GM19035 (cell line): ENCODE measurements around the gene BORCS8.
"Not testable (repeated sequence)": the region's sequence is repeated elsewhere in the genome, so short reads cannot be mapped to it uniquely, and the experiment has no call there.

Experiments
- ATAC-seq: cut with Tn5 transposase; IDR thresholded peaks from one replicate; pipeline ENCODE4 v1.9.1; 2021; ENCODE audit not compliant: unreplicated experiment

BORCS8 gene

DNA sequence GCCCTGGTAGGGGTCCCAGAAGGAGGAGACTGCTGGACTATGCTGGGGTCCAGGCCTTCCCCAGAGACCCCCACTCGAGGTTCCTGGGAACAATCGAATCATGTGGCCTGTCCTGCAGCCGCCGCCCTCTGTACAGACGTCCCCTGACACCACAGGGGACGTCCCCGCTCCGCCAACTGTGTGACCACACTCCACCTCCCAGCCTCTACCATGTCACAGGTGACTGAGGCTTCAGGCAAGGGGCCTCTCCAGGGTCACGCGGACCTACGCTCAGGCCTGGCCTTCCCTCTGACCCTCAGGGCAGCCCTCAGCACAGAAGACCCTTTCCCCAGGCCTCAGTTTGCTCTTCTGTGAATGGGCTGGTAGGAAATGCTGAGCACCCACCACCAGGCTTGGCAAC lies 40.5 kb downstream of the BORCS8 start:
- no peak for ATAC-seq

DNA sequence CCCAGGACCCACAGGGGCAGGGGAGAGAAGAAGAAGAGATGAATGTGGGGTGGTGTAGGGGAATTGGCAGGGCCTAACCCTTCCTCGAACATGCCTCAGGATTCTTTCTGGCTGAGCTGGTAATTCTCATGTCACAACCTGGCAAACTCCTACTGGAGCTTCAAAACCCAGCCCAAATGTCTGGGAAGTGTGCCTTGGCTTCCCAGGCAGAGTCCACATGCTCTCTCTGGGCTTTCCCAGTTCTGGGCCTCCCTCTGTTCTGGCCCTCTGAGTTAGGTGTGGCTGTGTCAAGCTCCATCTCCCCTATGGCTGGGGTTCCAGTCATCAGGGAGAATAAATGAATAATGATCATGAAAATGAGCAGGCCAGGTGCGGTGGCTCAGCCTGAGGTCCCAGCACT lies 42.5 kb downstream of the BORCS8 start:
- ATAC-seq = no peak

DNA sequence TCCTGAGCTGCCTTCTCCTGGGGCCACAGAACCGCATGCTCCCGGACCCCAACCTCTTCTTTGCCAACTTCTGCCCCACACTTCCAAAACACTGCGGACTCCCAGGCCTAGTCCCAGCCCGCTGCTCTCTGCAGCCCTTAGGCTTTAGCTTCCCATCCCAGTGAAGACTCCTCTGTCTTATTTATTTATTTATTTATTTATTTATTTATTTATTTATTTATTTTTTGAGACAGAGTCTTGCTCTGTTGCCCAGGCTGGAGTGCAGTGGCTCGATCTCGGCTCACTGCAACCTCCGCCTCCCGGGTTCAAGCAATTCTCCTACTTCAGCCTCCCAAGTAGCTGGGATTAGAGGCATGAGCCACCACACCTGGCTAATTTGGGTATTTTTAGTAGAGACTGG lies 43.4 kb downstream of the BORCS8 start:
- ATAC-seq = not testable (repeated sequence)

GRCh38 chr19:19147344-19147743 lies 44.6 kb downstream of the BORCS8 start:
- no peak for ATAC-seq

DNA sequence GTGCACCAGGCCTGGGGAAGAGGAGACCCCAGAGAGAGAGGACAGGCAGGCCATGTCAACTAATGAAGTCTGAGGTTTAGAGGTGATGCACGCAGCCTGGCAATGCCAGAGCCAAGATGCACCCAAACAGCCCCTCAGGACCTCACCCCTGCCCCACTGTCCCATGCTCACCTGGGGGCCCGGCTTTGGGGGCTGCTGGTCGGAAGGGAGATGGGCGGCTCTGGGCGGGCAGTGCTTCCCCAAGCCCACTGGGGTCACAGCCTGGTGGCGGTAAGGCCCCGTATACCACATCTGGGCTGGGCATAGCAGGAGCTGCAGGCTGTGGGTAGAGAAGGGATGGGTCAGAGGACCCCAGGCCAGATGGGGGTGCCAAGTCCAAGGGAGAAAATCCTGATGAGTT lies 45.1 kb downstream of the BORCS8 start:
- no peak for ATAC-seq

DNA sequence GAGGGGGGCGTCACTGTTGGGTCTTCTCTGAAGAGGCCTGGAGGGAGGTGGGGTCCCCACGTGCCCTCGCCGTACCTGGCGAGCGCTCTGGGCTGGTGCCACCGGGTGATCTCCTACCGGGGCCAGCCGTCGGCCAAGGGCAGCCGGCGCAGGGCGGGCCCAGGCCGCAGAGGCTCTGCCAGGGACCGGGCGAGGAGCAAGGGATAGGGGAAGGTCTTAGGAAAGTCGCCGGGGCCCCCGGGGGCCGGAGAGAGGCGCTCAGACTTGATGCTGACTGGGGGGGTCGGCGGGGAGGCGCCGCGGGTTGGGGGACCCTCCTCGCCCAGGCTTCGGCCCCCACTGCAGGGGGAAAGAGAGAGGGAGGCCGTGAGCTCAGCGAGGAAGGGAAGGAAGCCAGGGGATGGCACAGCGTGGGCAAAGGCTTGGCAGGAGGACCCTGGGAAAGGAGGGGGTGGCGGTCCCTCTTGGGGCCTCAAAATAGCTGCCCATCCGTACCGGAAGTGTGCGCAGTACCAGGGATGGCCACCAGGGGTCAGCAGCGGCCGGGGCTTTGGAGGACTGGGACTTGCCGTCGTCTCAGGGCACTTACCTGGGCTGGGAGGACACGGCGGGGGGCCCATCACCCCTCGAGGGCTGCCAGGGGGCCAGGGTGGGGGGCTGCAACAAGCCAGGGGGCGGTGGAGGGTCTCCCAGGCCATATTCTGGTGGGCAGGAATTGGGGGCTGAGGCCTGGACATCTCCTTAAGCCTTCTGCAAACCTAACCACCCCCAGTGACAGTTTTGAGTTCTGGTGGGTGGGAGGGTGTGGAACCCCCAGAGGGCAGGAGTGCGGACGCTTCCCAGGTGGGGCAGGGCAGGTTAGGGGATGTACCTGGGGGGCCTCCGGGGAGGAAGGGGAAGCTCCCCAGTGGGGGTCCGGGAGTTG lies 46.0 kb downstream of the BORCS8 start:
- ATAC-seq = no peak

DNA sequence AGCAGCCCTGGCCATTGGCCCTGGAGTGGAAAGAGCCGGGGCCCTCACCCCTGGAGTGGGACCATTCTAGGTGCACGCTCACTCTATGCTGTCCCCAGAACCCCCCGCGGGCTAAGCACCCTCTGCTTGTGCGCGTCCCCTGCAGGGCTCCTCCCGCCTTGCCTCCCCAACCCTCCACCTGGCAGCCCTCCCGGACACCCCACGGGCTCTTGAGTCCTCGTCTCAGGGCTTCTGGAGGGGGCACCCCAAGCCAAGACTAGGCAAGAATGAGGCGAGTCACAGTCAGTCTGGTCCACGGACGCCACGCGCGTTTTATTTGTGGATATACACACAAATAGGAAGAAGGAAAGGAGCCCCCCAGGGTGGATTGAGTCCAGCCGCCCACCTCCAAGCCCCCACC lies 46.7 kb downstream of the BORCS8 start:
- ATAC-seq = no peak

GRCh38 chr19:19142347-19142746 lies 49.6 kb downstream of the BORCS8 start:
- ATAC-seq = no peak

DNA sequence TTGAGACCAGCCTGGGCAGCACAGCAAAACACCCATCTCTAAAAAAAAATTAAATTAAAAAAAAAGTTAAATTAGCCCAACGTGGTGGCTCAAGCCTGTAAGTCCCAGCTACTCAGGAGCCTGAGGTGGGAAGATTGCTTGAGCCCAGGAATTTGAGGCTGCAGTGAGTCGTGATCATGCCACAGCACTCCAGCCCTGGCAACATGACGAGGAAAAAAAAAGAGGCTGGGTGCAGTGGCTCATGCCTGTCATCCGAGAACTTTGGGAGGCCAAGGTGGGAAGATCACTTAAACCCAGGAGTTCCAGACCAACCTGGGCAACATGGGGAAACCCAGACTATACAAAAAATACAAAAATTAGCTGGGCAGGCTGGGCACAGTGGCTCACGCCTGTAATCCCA lies 51.5 kb downstream of the BORCS8 start:
- ATAC-seq = no peak

DNA sequence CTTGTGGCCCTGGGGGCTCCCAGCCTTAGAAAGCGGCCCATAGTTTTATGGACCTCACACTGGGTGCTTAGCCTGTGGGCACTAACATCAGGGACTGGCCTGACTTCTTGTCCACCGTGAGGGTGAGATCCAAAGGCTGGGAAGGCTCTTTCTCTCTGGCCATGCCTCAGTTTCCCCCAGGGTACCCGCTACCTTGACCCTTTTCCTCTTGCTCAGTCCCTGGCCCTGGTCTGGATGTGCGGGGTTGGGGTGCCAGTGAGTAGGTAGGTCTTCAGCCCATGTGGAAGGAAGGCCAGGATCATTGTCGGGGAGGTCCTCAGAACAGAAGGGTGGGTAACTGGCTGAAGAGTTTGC lies 52.1 kb downstream of the BORCS8 start:
- no peak for ATAC-seq

GRCh38 chr19:19138109-19138981 lies 53.6 kb downstream of the BORCS8 start, which contains the start of gene TMEM161A:
Gene TMEM161A, minus strand, starts transcription at chr19:19138478. Its CDS starts 50 bp downstream, at chr19:19138428.
- ATAC-seq = peak; percentile 98

- no peak for ATAC-seq
Measured at GRCh38 chr19:19137556-19138108, 54.3 kb downstream of the BORCS8 start.

DNA sequence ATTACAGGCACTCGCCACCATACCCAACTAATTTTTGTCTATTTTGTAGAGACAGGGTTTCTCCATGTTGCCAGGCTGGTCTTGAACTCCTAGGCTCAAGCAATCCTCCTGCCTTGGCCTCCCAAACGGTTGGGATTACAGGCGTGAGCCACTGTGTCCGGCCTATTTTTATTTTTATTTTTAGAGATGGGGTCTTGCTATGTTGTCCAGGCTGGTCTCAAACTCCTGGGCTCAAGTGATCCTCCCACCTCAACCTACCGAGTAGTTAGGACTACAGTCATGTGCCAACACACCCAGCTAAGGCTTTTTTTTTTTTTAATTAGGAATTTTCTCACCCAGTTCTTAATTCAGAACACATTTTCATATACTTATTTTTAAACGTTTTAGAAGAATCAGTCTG lies 56.2 kb downstream of the BORCS8 start:
- ATAC-seq = not testable (repeated sequence)

GRCh38 chr19:19134687-19135158 lies 57.2 kb downstream of the BORCS8 start:
- ATAC-seq = no peak

GRCh38 chr19:19133985-19134384 lies 58.0 kb downstream of the BORCS8 start:
- no peak for ATAC-seq

DNA sequence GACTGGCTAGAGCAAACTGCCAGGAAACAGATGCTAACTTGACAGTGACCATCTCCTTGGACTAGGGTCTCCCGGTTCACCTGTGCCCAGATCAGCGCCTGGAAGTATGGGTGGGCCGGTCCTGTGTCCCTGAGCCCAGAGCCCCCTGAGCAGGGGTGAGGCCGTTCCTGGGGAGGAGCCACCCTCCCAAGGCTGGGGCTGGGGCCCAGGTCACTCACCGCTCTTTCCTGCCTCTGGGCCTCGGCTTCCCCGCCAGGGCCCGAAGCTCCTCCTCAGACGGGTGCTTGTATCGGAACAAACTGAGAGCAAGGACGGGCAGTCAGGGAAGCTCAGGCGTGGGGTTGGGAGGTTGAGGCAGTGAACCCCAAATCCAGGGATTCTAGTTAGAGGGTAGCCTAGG lies 59.0 kb downstream of the BORCS8 start:
- ATAC-seq = no peak

GRCh38 chr19:19131989-19132388 lies 60.0 kb downstream of the BORCS8 start:
- ATAC-seq = no peak
